HG03439 (cell line): ENCODE measurements around the gene GLI1.
"Not testable (repeated sequence)": the region's sequence is repeated elsewhere in the genome, so short reads cannot be mapped to it uniquely, and the experiment has no call there.

Experiments used
- ATAC-seq: cut with Tn5 transposase; IDR thresholded peaks from one replicate; pipeline ENCODE4 v1.9.1; 2021; ENCODE audit warnings: mild to moderate bottlenecking, moderate library complexity; ENCODE audit not compliant: unreplicated experiment

Gene GLI1

DNA sequence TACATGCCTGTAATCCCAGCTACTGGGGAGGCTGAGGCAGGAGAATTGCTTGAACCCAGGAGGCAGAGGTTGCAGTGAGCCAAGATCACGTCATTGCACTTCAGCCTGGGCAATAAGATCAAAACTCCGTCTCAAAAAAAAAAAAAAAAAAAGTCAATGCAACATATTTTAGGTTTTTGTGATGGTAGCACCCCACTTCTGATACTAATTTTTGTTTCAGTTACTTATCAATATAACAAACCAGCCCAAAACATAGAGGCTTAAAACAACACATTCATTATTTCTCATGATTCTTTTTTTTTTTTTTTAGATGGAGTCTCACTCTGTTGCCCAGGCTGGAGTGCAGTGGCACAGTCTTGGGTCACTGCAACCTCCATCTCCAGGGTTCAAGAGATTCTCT is 18.2 kb upstream of the GLI1 start:
- ATAC-seq: not testable (repeated sequence)

DNA sequence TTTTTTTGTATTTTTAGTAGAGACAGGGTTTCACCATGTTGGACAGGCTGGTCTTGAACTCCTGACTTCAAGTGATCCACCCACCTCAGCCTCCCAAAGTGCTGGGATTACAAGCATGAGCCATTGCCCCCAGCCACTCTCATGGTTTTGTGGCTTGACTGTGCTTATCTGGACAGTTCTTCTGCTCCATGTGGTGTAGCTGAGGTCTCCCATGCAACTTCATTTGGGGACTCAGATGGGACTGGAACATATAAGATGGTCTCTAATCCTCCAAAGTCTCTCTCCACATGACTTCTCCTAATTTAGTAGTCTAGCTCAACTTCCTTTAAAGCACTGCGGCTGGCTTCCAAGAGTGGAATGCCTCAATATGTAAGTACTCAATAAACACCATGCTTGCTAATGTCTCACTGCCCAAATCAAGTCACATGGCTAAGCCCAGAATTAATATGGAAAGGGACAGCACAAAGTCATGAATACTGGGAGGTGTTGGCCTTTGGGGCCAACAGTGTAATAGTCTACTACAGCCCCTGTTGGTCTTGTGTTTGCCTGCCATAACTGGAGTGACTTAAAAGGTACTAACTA is 17.6 kb upstream of the GLI1 start:
- no peak for ATAC-seq

DNA sequence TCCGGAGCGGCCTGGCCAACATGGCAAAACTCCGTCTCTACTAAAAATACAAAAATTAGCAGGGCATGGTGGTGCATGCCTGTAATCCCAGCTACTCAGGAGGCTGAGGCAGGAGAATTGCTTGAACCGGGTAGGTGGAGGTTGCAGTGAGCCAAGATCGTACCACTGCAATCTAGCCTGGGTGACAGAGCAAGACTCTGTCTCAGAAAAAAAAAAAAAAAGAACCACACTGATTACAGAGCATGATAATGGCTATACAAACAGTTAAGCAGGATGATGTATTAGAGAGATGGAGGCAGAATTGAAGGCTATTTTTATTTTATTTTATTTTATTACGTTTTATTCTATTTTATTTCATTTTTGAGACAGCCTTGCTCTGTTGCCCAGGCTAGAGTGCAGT is 15.2 kb upstream of the GLI1 start:
- not testable (repeated sequence) for ATAC-seq

DNA sequence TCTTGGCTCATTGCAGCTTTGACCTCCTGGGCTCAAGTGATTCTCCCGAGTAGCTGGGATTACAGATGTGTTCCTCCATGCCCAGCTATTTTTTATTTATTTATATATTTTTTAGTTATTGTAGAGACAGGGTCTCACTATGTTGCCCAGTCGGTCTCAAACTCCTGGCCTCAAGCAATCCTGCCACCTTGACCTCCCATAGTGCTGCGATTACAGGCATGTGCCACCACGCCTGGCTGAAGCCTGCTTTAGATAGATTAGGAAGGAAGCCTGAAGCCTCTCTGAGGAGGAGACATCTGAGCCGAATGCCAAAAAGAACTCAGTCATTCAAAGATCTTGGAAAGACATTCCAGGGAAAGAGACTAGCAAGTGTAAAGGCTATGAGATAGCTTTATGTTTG is 14.8 kb upstream of the GLI1 start:
- no peak for ATAC-seq

DNA sequence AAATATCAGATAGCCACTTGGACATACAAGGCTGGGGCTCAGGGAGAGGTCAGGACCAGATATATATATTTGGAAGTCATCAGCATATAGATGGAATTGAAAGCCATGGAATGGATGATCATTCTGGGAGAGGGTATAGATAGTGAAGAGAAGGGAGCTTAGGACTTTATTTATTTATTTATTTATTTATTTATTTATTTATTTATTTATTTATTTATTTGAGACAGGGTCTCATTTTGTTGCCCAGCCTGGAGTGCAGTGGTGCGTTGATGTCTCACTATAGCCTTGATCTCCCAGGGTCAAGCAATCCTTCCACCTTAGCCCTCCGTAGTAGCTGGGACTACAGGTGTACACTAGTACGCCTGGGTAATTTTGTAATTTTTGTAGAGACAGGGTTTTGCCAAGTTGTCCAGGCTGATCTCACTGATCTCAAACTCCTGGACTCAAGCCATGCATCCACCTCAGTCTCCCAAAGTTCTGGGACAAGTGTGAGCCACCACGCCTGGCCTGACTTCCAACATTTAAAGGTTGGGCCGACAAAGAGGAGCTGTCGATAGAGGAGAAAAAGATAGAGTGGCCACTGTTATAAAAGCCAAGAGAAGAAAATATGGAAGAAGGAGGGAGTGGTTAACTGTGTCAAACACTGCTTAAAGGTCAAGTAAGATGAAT is 13.2 kb upstream of the GLI1 start:
- no peak for ATAC-seq

DNA sequence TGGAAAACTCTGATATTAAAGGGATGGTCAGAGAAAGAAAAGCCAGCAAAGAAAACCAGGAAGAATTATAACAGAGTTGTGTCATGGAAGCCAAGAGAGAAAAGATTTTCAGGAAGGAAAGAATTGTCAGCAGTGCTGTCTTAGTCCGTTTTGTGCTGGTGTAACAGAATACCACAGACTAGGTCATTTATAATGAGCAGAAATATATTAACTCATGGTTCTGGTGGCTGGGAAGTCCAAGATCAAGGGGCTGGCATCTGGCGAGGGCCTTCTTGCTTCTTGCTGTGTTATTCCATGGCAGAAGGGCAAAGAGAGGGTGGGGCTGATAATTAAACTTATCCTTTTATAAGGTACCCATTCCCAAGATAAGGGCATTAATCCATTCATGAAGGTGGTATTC is 10.9 kb upstream of the GLI1 start:
- no peak for ATAC-seq

DNA sequence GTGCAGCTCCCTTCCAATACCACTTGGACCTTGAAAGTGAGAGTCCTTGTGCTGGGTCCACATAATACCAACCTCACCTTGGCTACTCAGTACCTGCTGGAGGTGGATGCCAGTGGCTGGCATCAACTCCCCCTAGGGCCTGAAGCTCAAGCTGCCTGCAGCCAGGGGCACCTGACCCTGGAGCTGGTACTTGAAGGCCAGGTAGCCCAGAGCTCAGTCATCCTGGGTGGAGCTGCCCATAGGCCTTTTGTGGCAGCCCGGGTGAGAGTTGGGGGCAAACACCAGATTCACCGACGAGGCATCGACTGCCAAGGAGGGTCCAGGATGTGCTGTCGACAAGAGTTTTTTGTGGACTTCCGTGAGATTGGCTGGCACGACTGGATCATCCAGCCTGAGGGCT is 10.2 kb upstream of the GLI1 start:
- no peak for ATAC-seq

DNA sequence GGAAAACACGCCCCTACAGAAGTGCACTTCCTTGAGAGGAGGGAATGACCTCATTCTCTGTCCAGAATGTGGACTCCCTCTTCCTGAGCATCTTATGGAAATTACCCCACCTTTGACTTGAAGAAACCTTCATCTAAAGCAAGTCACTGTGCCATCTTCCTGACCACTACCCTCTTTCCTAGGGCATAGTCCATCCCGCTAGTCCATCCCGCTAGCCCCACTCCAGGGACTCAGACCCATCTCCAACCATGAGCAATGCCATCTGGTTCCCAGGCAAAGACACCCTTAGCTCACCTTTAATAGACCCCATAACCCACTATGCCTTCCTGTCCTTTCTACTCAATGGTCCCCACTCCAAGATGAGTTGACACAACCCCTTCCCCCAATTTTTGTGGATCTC is 9.5 kb upstream of the GLI1 start:
- no peak for ATAC-seq

DNA sequence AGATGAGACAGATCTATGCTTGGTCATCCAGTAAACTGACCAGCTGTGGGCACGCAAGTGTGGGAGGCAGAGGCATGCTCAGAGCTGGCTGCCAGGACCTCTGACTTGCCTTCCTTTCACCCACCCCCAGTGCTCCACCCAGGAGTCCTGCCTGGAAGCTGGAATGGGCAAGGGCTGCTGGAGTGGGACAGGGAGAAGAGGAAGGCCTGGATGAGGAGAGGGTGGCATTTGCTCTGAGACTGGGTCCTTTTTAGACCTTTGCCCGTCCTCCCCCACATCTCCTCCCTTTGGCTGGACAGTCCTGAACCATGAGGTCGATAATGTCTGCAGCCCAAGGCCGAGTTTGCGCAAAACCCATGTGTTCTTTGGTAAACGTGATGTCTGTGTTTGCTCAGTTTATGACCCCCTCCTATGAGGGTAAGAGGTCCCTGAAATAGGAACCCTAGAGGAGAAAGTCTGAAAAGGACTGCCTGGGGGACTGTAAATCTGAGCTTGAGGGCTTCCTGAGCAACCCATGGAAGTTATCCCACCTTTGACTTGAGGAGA is 8.3 kb upstream of the GLI1 start:
- ATAC-seq: no peak

DNA sequence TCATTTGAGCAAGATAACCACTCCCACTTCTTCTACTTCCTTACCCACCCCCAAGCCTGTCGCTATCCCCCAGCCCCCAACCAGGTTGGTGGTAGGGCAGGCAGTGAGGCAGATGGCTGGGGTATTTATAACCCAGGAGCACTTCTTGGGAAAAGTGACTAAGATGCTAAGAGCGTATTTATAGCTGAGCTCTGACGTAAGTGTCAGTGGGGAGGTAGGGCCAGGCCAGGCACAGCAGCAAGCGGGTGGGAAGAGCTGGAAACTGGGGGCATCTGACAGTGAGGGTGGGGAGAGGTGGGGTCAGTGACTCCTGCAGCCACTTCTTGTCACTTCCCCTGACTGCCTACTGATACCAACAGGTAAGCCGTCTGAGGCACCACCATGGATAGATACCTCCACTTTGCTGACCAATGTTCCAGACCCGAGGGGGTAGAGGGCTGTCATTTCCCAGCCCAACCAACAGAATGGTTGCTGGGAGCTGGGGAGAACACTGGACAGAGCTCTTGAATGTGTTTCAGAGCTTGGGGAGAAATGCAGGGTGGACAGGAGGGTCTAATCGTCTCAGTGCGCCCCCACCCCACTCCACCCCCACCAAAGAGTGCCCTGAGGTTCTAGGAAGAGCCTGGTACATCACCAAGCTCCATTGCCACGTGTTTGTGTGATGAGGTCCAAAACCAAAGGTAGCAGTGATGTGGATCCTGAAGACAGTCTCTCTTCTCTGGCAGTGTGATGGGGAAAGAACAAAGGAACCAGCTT is 7.2 kb upstream of the GLI1 start:
- ATAC-seq: no peak

DNA sequence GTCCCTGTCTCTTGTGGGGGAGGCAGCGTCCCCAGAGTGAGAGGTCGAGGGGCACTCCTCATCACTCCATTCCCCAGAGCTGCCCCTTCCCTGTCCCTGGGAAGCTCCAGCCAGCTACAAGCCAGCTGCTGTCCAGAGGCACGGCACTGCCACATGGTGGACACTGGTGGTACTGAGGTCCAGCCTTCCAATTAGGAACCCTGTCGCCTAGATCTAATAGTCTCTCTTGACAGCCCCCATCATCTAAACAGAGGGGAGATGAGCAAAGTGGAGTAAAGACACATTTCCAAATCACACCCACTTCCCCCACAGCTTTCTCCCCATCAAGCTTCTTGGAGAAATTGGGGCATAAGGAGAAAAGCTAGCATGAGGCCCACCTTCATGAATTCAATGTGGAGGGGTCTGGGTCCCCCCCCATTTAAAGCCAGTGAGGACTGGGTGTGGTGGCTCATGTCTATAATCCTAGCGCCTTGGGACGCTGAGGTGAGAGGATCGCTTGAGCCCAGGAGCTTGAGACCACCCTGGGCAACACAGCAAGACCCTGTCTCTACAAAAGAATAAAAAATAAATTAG is 6.6 kb upstream of the GLI1 start:
- ATAC-seq: no peak

DNA sequence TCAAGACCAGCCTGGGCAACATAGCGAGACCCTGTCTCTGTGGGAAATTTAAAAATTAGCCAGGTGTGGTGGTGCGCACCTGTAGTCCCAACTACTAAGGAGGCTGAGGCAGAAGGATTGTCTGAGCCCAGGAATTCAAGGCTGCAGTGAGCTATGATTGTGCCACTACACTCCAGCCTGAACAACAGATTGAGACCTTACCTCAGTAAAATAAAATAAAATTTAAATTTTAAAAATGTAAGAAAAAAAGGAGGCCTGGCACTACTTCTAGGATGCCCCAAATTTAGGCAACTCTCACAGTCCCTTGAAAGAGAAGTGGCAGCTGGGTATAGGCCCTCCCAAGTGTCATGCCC is 5.4 kb upstream of the GLI1 start:
- no peak for ATAC-seq

DNA sequence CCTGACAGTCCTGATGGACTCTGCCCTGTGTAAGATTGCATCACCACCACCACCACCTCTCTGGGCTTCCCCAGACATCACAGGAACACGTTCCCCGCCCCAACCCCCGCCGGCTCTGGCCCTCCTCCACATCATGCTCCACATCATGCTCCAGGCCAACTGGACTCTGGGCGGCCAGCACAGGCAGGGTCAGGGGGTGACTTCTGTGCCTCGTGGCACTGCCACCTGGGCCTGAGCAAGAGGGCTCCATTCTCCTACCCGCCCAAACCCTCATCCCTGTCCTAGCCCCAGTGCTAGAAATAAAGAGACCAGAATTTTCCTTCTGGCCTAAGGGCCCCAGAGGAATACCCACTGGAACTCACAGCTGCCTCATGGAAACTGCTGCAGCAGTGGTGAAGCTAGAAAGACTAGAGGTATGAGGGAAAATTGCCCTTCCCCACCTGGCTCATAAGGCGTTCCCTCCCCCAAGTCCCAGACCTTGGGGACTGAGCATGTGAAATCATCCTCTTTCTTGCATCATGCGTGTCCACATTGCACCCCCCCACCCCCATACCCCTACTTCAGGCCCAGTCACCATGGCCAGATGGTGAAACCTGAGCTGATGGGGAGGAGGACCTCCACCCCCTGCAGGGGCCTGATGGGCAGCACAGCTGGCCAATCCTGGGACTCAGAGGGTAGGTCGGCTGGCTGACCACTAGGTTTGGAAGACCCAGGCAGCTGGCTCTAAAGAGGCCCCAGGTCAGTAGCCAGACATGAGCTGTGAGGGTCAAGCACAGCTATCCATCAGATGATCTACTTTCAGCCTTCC is 4.8 kb upstream of the GLI1 start, which contains the start of gene INHBE:
Gene INHBE (plus strand): TSS at position 742 of the 808 bp plus-strand sequence. CDS start 230 bp downstream, outside the sequence.
- no peak for ATAC-seq

DNA sequence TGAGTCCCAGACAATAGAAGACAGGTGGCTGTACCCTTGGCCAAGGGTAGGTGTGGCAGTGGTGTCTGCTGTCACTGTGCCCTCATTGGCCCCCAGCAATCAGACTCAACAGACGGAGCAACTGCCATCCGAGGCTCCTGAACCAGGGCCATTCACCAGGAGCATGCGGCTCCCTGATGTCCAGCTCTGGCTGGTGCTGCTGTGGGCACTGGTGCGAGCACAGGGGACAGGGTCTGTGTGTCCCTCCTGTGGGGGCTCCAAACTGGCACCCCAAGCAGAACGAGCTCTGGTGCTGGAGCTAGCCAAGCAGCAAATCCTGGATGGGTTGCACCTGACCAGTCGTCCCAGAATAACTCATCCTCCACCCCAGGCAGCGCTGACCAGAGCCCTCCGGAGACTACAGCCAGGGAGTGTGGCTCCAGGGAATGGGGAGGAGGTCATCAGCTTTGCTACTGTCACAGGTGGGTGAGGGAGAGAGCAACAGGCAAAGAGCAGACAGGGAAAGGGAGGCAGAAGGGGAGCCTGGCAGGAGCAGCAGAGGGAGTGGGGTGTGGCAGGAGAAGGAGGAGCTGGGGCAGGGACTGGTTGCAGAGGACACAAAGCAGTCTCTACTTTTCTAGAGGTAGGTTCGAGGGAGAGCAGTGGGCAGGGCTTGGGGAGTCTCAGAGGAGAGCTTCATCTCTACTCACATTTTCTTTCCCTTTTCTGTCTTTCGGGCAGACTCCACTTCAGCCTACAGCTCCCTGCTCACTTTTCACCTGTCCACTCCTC is 4.0 kb upstream of the GLI1 start:
- no peak for ATAC-seq

DNA sequence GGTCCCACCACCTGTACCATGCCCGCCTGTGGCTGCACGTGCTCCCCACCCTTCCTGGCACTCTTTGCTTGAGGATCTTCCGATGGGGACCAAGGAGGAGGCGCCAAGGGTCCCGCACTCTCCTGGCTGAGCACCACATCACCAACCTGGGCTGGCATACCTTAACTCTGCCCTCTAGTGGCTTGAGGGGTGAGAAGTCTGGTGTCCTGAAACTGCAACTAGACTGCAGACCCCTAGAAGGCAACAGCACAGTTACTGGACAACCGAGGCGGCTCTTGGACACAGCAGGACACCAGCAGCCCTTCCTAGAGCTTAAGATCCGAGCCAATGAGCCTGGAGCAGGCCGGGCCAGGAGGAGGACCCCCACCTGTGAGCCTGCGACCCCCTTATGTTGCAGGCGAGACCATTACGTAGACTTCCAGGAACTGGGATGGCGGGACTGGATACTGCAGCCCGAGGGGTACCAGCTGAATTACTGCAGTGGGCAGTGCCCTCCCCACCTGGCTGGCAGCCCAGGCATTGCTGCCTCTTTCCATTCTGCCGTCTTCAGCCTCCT is 3.4 kb upstream of the GLI1 start:
- no peak for ATAC-seq

DNA sequence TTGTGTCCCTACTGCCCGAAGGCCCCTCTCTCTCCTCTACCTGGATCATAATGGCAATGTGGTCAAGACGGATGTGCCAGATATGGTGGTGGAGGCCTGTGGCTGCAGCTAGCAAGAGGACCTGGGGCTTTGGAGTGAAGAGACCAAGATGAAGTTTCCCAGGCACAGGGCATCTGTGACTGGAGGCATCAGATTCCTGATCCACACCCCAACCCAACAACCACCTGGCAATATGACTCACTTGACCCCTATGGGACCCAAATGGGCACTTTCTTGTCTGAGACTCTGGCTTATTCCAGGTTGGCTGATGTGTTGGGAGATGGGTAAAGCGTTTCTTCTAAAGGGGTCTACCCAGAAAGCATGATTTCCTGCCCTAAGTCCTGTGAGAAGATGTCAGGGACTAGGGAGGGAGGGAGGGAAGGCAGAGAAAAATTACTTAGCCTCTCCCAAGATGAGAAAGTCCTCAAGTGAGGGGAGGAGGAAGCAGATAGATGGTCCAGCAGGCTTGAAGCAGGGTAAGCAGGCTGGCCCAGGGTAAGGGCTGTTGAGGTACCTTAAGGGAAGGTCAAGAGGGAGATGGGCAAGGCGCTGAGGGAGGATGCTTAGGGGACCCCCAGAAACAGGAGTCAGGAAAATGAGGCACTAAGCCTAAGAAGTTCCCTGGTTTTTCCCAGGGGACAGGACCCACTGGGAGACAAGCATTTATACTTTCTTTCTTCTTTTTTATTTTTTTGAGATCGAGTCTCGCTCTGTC is 2.7 kb upstream of the GLI1 start:
- ATAC-seq: no peak

DNA sequence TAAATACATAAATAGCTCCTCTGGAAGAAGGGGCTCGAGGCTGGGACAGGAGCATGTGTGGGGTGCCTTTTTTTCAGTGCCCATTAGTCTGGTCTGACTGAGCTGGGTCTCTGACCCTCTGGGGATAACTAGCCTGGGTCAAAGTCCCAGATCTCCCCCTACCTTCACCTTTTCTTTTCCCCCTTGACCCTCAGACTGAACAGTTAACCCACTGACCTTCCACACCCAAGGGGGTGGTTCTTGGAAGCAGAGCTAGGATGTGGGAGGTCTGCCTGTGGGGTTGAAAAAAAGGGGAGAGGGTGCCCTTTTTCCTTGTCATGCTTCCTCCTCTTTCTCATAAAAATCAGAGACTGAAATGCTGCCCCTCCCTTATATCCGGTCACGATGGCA is 925 bp upstream of the GLI1 start:
- ATAC-seq: no peak

DNA sequence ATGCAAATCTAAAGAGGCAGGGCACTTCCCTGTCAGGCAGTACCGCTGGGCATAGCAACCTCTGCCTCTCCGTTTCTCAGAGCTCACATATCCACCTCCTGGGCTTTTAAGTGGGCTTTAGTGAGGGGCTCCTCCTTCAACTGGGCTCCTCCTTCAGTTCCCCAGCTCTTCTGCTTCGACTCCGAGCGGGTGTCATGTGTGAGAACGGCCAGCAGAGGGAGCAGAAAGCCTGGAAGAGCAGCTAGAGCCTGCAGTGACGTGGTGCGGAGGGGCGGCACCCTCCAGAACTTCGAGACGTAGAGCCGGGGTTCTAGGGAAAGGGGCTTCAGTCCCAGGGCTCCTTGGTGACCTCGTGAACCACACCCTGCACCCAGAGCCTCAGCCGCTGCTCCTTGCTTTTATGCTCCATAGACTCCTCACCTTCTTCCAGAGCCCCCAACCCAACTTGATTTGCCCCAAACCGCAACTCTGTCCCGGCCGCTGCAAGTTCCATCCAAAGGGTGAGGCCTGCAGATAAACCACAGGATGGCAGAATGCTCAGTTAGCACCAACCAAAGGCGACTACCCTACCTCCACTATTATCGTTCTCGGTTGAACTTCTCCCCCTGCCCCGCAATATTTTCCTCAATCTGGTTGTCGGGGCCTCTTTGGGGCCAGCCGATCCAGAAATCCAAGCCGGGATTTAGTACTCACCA is 383 bp upstream of the GLI1 start:
- peak; percentile 54 for ATAC-seq

DNA sequence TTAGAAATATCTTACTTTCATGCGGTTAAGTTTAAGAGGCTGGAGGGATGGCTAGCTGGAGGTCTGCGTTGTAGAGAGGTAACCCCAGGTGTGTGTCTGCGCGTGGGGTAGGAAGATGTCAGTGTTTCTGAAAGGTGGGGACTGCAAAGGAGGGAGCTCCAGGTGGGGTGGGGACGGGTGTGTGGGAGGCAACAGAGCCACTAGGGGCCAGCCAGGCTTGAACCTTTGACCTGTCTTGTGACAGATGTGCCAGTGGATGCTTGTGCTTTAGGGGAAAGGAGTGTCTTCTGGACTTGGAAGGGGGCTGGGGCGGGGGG is 841 bp downstream of the GLI1 start:
- ATAC-seq: no peak
